Activated naive CD8-positive, alpha-beta T cell treated with anti-CD3 and anti-CD28 coated beads, Interleukin-2, amount 10 ng/mL, durations not matched to agents 7 days and 5 days (primary cell): ENCODE results near the gene ZNF621. TPM values are rescaled to one million over a fixed set of nuclear protein-coding genes. Genes with fewer than 3 reads are reported as not detected.

ENCODE experiments used
- total RNA-seq, 2 experiments: library from RNA; stranded (reverse); gene quantifications; one replicate each; pipeline ENCODE4 v1.2.3, GENCODE V29; 2021

ZNF621 gene
- total RNA-seq, 2 experiments from 2014 or later: 26.9 to 28.3 TPM

Other genes with a start within 250 kb of the ZNF621 start
- 10 to 100 TPM; 35.1 to 38.3 TPM for gene EIF1B, start 215.3 kb upstream of the ZNF621 start, total RNA-seq
- not detected for gene ENTPD3, start 137.8 kb upstream of the ZNF621 start, total RNA-seq
- 1,000 to 10,000 TPM; 2,251 to 2,258 TPM for gene RPL14, start 67.6 kb upstream of the ZNF621 start, total RNA-seq
- 10 to 100 TPM; 11.3 to 13.3 TPM for gene ZNF619, start 47.8 kb upstream of the ZNF621 start, total RNA-seq
- 1 to 10 TPM; 4.5 to 7.2 TPM for gene ZNF620, start 18.9 kb upstream of the ZNF621 start, total RNA-seq